Mucosa of descending colon (tissue), 3 donors: ENCODE data around the gene G0S2. TPM values are rescaled to one million over a fixed set of nuclear protein-coding genes. Genes with fewer than 3 reads are reported as not detected.

Source experiments
- ATAC-seq: fragments of 200-7000 bp; cut with Tn5 transposase; one replicate; pipeline ENCODE4 v1.9.1; 2020; ENCODE audit warnings: mild to moderate bottlenecking, moderate library complexity
- DNase-seq, 3 donors: peaks; one replicate each; pipeline ENCODE4 v3.0.0-alpha.2; 2020
- H3K36me3 ChIP-seq: fragments of 200-600 bp; one replicate; pipeline ENCODE4 v1.8.0; 2021; ENCODE audit warnings: low read depth, mild to moderate bottlenecking
- H3K4me1 ChIP-seq: fragments of 200-600 bp; one replicate; pipeline ENCODE4 v1.8.0; 2021; ENCODE audit warnings: low read depth, mild to moderate bottlenecking
- H3K4me3 ChIP-seq: fragments of 200-600 bp; one replicate; pipeline ENCODE4 v1.8.0; 2021; ENCODE audit warnings: mild to moderate bottlenecking
- H3K9me3 ChIP-seq: fragments of 200-600 bp; one replicate; pipeline ENCODE4 v1.8.0; 2021; ENCODE audit warnings: mild to moderate bottlenecking
- intact Hi-C, 2 donors: fragments of 100-400 bp; cut with DNase I in 1 of 2; cut with micrococcal nuclease in 1 of 2; formaldehyde crosslinking; loops; one replicate each; pipeline versions ENCODE4 v1.11.0 to v1.11.1; 2022; cut with DNase I, micrococcal nuclease
- total RNA-seq, 3 donors: library from RNA; stranded (reverse); fragmentation: NEBNext Ultra II Directional in 2 of 3; extraction: Animal tissue kit (Norgen Biotek cat#: 25700) in 2 of 3; gene quantifications; one replicate each; pipeline versions ENCODE4 v1.2.1 to v1.2.4, GENCODE V29; 2021 to 2023
- TF ChIP-seq, protein P1 (sequence below): fragments of 200-600 bp; IDR thresholded peaks from one replicate; pipeline ENCODE4 v1.8.0; 2022; ENCODE audit warnings: antibody characterized with exemption, mild to moderate bottlenecking
- donor health status: DM: no; HTN: no; CAD: no; lungs with moderate emphysema.
- donor health status: DM: no; HTN: no; CAD: no.
- donor health status: DM: no; HTN: yes; CAD: no.

Gene G0S2
- total RNA-seq, 3 donors from 2014 or later: 5.8 to 13.5 (median 9.0) TPM

DNA sequence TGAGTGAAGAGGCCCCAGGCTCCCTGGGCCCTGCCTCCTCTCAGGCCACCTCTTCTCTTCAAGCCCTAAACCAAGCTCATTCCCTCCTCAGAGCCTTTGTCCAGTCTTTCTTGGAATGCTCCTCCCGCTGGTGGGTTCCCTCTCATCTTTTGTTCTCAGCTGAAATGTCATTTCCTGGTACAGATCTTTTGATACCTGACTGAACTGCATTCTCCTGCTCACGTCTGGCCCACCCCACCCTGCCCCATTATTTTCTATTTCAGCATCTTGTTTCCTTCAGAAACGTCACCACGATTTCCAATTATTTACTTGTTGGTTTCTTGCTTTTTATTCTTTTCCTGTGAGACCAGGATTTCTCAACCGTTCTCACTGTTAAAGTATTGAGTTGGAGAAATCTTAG is 39.4 kb upstream of the G0S2 start:
- ATAC-seq (no peak), DNase-seq (no peak)
- TF ChIP-seq, protein P1, sequence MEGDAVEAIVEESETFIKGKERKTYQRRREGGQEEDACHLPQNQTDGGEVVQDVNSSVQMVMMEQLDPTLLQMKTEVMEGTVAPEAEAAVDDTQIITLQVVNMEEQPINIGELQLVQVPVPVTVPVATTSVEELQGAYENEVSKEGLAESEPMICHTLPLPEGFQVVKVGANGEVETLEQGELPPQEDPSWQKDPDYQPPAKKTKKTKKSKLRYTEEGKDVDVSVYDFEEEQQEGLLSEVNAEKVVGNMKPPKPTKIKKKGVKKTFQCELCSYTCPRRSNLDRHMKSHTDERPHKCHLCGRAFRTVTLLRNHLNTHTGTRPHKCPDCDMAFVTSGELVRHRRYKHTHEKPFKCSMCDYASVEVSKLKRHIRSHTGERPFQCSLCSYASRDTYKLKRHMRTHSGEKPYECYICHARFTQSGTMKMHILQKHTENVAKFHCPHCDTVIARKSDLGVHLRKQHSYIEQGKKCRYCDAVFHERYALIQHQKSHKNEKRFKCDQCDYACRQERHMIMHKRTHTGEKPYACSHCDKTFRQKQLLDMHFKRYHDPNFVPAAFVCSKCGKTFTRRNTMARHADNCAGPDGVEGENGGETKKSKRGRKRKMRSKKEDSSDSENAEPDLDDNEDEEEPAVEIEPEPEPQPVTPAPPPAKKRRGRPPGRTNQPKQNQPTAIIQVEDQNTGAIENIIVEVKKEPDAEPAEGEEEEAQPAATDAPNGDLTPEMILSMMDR: no peak
- H3K4me3 ChIP-seq: no peak overlapping the region
- no peaks in the 10 kb centered on the region for H3K9me3 ChIP-seq
- no peaks in the 10 kb centered on the region for H3K36me3 ChIP-seq
- H3K4me1 ChIP-seq: peaks cover 2% of the 10 kb centered on the region
- intact Hi-C loops: no loop called here

GRCh38 chr1:209641832-209642172 is 33.4 kb upstream of the G0S2 start:
- Histone ChIP-seq H3K4me1 (peaks cover 36% of the 10 kb centered on the region), H3K4me3 (no peak overlapping the region), H3K36me3 (no peaks in the 10 kb centered on the region), H3K9me3 (no peaks in the 10 kb centered on the region)
- ATAC-seq: peak; percentile 16
- peak; percentile 49 to 64 (median 62) for DNase-seq
- TF ChIP-seq, protein P1: no peak
- intact Hi-C loops: no loop called here

DNA sequence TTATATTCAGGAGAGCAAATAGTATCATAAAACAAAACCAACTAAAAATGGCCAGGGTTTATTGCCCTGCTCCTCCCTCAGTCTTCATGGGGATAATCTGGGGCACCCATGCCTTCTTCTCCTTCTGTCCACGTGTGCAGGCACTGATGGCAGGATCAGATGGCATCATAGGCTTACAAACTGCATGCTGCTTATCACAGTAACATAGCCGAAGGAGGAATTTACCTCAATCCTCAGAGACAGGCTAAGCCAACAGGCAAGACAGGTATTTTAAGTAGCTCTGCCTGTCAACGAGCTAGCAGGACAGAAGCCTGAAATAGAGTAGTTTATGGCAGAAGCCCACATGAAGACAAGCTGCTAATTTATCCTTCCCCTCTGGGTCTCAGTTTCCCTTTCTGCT is 32.4 kb upstream of the G0S2 start:
- Histone ChIP-seq H3K4me3 (no peak overlapping the region), H3K9me3 (no peaks in the 10 kb centered on the region), H3K4me1 (peaks cover 41% of the 10 kb centered on the region), H3K36me3 (no peaks in the 10 kb centered on the region)
- TF ChIP-seq, protein P1: no peak
- DNase-seq (peak in 1 of 3 donors; percentile 73), ATAC-seq (peak; percentile 95)
- intact Hi-C loops: no loop called here

DNA sequence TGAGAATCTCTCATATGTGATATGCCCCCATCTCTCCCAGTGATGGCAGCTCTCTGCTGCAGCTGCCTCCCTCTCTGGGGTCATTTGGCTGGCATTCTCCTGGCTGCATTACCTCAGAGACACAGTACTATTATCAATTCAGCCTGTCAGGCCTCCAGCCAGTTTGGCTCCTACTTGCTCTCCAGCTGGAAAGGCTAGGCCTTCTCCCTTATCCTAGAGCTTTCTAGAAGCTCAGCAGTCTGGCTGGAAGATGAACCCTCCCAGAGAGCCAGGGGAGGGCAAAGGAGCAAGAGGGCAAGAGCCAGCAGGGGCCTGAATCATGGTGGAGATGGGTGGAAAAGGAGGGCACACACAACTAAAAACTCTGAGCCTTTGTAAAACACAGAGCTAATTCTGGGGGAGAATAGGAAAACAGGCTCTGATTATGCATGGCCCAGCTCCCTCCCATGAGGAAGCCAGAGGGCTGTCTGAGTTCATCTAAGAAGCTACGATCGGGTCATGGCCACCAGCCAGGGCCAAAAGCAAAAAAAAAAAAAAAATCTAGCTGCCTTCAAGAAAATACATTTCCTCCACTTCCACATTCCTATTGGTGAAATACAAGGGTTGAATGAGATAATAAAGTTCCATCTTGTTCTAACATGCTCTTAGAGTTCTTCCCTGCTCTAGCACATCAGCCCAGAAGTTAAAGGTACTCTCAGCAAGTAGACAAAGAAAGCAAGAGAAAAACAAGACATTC is 31.8 kb upstream of the G0S2 start:
- peaks cover 45% of the 10 kb centered on the region for H3K4me1 ChIP-seq
- peak in 1 of 3 donors; percentile 45 for DNase-seq
- H3K9me3 ChIP-seq: no peaks in the 10 kb centered on the region
- intact Hi-C loops: no loop called here
- no peaks in the 10 kb centered on the region for H3K36me3 ChIP-seq
- ATAC-seq: peak; percentile 34
- TF ChIP-seq, protein P1: no peak
- no peak overlapping the region for H3K4me3 ChIP-seq

DNA sequence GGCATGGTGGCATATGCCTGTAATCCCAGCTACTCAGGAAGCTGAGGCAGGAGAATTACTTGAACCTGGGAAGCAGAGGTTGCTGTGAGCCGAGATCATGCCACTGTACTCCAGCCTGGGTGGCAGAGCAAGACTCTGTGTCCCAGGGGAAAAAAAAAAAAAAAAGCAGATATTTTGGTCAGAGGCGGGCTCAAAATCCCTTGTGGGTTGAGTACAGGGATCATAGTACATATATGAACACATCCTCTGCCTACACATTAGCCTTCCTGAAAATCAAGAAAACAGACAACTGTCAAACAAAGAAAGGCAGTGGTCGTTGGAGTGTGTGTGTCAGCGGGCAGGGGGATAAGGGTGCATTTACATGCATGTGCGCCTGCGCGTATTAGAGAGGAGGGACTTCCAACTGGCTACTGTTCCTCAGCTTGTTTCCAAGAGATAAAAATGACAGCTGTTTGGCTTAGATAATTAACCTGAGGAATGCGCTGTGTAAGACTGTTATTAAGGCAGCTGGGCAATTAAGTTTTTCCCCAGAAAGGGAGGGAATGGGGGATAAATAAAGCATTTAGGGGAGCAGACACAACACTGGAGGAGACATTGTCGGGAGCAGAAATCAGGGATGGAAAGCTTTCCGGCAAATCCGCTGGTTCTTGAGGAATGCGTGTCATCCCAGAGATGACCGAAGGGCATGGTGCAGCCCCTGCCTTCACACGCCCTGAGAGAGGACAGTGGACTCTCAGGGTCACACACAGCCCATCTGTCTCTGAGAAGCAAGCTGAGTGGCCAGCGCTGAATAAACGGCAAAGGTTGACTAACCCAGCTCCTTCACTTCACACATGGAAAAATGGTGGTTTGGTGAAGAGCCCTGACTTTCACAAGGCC is 29.4 kb upstream of the G0S2 start:
- Histone ChIP-seq H3K4me1 (peaks cover 64% of the 10 kb centered on the region), H3K9me3 (no peaks in the 10 kb centered on the region), H3K36me3 (no peaks in the 10 kb centered on the region), H3K4me3 (no peak overlapping the region)
- TF ChIP-seq, protein P1: no peak
- no peak for ATAC-seq
- no peak for DNase-seq
- intact Hi-C loops: no loop called here
